Measurements from ENCODE around the gene VENTX.

Gene VENTX

GRCh38 chr10:133246236-133246626 is 8.6 kb downstream of the VENTX start:
- no peak overlapping the region for H3K4me3 ChIP-seq (ENCODE audit: low read depth in 1 of 5, low read length in 5 of 5)
- no peak overlapping the region for H3K27ac ChIP-seq (ENCODE audit: low read depth, low read length)
- no peaks in the 10 kb centered on the region for H3K36me3 ChIP-seq (ENCODE audit: control insufficient read depth in 5 of 5, insufficient read depth in 5 of 5, low read length in 5 of 5)
- no peak overlapping the region for H3K9ac ChIP-seq (ENCODE audit: low read length in 5 of 5)
- peaks cover 53 to 70% (median 67%) of the 10 kb centered on the region in 5 donors for H3K27me3 ChIP-seq (ENCODE audit: control insufficient read depth in 5 of 5, insufficient read depth in 4 of 5, low read length in 5 of 5)
- peaks cover 0 to 13% (median 4%) of the 10 kb centered on the region in 5 donors for H3K4me1 ChIP-seq (ENCODE audit: control insufficient read depth in 5 of 5, insufficient read depth in 5 of 5, low read length in 5 of 5)
- no peaks in the 10 kb centered on the region for H3K9me3 ChIP-seq (ENCODE audit: control insufficient read depth in 5 of 5, low read length in 5 of 5)

- H3K4me1 ChIP-seq (ENCODE audit: control insufficient read depth in 5 of 5, insufficient read depth in 5 of 5, low read length in 5 of 5) = peaks cover 0 to 5% (median 0%) of the 10 kb centered on the region in 5 donors
- H3K9ac ChIP-seq (ENCODE audit: low read length in 5 of 5) = no peak overlapping the region
- H3K4me3 ChIP-seq (ENCODE audit: low read depth in 1 of 5, low read length in 5 of 5) = no peak overlapping the region
- H3K27me3 ChIP-seq (ENCODE audit: control insufficient read depth in 5 of 5, insufficient read depth in 4 of 5, low read length in 5 of 5) = peaks cover 41 to 64% (median 59%) of the 10 kb centered on the region in 5 donors
- no peak overlapping the region for H3K27ac ChIP-seq (ENCODE audit: low read depth, low read length)
- no peaks in the 10 kb centered on the region for H3K36me3 ChIP-seq (ENCODE audit: control insufficient read depth in 5 of 5, insufficient read depth in 5 of 5, low read length in 5 of 5)
- no peaks in the 10 kb centered on the region for H3K9me3 ChIP-seq (ENCODE audit: control insufficient read depth in 5 of 5, low read length in 5 of 5)
Measured at GRCh38 chr10:133247681-133248333, 10.2 kb downstream of the VENTX start.

- Histone ChIP-seq H3K27ac (ENCODE audit: low read depth, low read length) (no peak overlapping the region), H3K27me3 (ENCODE audit: control insufficient read depth in 5 of 5, insufficient read depth in 4 of 5, low read length in 5 of 5) (peaks cover 40 to 60% (median 57%) of the 10 kb centered on the region in 5 donors), H3K36me3 (ENCODE audit: control insufficient read depth in 5 of 5, insufficient read depth in 5 of 5, low read length in 5 of 5) (no peaks in the 10 kb centered on the region), H3K9ac (ENCODE audit: low read length in 5 of 5) (no peak overlapping the region), H3K4me3 (ENCODE audit: low read depth in 1 of 5, low read length in 5 of 5) (no peak overlapping the region), H3K9me3 (ENCODE audit: control insufficient read depth in 5 of 5, low read length in 5 of 5) (no peaks in the 10 kb centered on the region), H3K4me1 (ENCODE audit: control insufficient read depth in 5 of 5, insufficient read depth in 5 of 5, low read length in 5 of 5) (peaks cover 0 to 6% (median 0%) of the 10 kb centered on the region in 5 donors)
Measured at GRCh38 chr10:133248334-133248715, 10.7 kb downstream of the VENTX start.

- Histone ChIP-seq H3K27me3 (ENCODE audit: control insufficient read depth in 5 of 5, insufficient read depth in 4 of 5, low read length in 5 of 5) (peaks cover 36 to 54% (median 52%) of the 10 kb centered on the region in 5 donors), H3K9ac (ENCODE audit: low read length in 5 of 5) (no peak overlapping the region), H3K9me3 (ENCODE audit: control insufficient read depth in 5 of 5, low read length in 5 of 5) (no peaks in the 10 kb centered on the region), H3K4me1 (ENCODE audit: control insufficient read depth in 5 of 5, insufficient read depth in 5 of 5, low read length in 5 of 5) (peaks cover 0 to 10% (median 0%) of the 10 kb centered on the region in 5 donors), H3K27ac (ENCODE audit: low read depth, low read length) (no peak overlapping the region), H3K36me3 (ENCODE audit: control insufficient read depth in 5 of 5, insufficient read depth in 5 of 5, low read length in 5 of 5) (no peaks in the 10 kb centered on the region), H3K4me3 (ENCODE audit: low read depth in 1 of 5, low read length in 5 of 5) (no peak overlapping the region)
Measured at GRCh38 chr10:133249094-133249780, 11.6 kb downstream of the VENTX start.

- peaks cover 32 to 51% (median 46%) of the 10 kb centered on the region in 5 donors for H3K27me3 ChIP-seq (ENCODE audit: control insufficient read depth in 5 of 5, insufficient read depth in 4 of 5, low read length in 5 of 5)
Measured at GRCh38 chr10:133249975-133250754, 12.5 kb downstream of the VENTX start.

GRCh38 chr10:133251388-133252222 is 13.9 kb downstream of the VENTX start:
- Histone ChIP-seq H3K9ac (ENCODE audit: low read length in 5 of 5) (no peak overlapping the region), H3K4me3 (ENCODE audit: low read depth in 1 of 5, low read length in 5 of 5) (no peak overlapping the region), H3K9me3 (ENCODE audit: control insufficient read depth in 5 of 5, low read length in 5 of 5) (no peaks in the 10 kb centered on the region), H3K27ac (ENCODE audit: low read depth, low read length) (no peak overlapping the region), H3K36me3 (ENCODE audit: control insufficient read depth in 5 of 5, insufficient read depth in 5 of 5, low read length in 5 of 5) (no peaks in the 10 kb centered on the region), H3K27me3 (ENCODE audit: control insufficient read depth in 5 of 5, insufficient read depth in 4 of 5, low read length in 5 of 5) (peaks cover 25 to 39% (median 39%) of the 10 kb centered on the region in 5 donors), H3K4me1 (ENCODE audit: control insufficient read depth in 5 of 5, insufficient read depth in 5 of 5, low read length in 5 of 5) (peaks cover 0 to 10% (median 0%) of the 10 kb centered on the region in 5 donors)

More at GRCh38 chr10:133249975-133250754, 12.5 kb downstream of the VENTX start:
- no peak overlapping the region for H3K9ac ChIP-seq (ENCODE audit: low read length in 5 of 5)
- no peaks in the 10 kb centered on the region for H3K9me3 ChIP-seq (ENCODE audit: control insufficient read depth in 5 of 5, low read length in 5 of 5)
- H3K4me3 ChIP-seq (ENCODE audit: low read depth in 1 of 5, low read length in 5 of 5) = no peak overlapping the region
- H3K27ac ChIP-seq (ENCODE audit: low read depth, low read length) = no peak overlapping the region
- H3K4me1 ChIP-seq (ENCODE audit: control insufficient read depth in 5 of 5, insufficient read depth in 5 of 5, low read length in 5 of 5) = peaks cover 0 to 10% (median 0%) of the 10 kb centered on the region in 5 donors
- no peaks in the 10 kb centered on the region for H3K36me3 ChIP-seq (ENCODE audit: control insufficient read depth in 5 of 5, insufficient read depth in 5 of 5, low read length in 5 of 5)

- Histone ChIP-seq H3K4me1 (ENCODE audit: control insufficient read depth in 5 of 5, insufficient read depth in 5 of 5, low read length in 5 of 5) (peaks cover 0 to 8% (median 2%) of the 10 kb centered on the region in 5 donors), H3K4me3 (ENCODE audit: low read depth in 1 of 5, low read length in 5 of 5) (no peak overlapping the region), H3K9me3 (ENCODE audit: control insufficient read depth in 5 of 5, low read length in 5 of 5) (no peaks in the 10 kb centered on the region), H3K9ac (ENCODE audit: low read length in 5 of 5) (no peak overlapping the region), H3K27me3 (ENCODE audit: control insufficient read depth in 5 of 5, insufficient read depth in 4 of 5, low read length in 5 of 5) (peaks cover 21 to 38% (median 36%) of the 10 kb centered on the region in 5 donors), H3K36me3 (ENCODE audit: control insufficient read depth in 5 of 5, insufficient read depth in 5 of 5, low read length in 5 of 5) (no peaks in the 10 kb centered on the region), H3K27ac (ENCODE audit: low read depth, low read length) (no peak overlapping the region)
Measured at GRCh38 chr10:133252223-133252552, 14.5 kb downstream of the VENTX start.

GRCh38 chr10:133253361-133253955 is 15.8 kb downstream of the VENTX start:
- Histone ChIP-seq H3K4me3 (ENCODE audit: low read depth in 1 of 5, low read length in 5 of 5) (no peak overlapping the region), H3K27me3 (ENCODE audit: control insufficient read depth in 5 of 5, insufficient read depth in 4 of 5, low read length in 5 of 5) (peaks cover 14 to 26% (median 24%) of the 10 kb centered on the region in 5 donors), H3K27ac (ENCODE audit: low read depth, low read length) (no peak overlapping the region), H3K9me3 (ENCODE audit: control insufficient read depth in 5 of 5, low read length in 5 of 5) (no peaks in the 10 kb centered on the region), H3K4me1 (ENCODE audit: control insufficient read depth in 5 of 5, insufficient read depth in 5 of 5, low read length in 5 of 5) (peaks cover 0 to 20% (median 15%) of the 10 kb centered on the region in 5 donors), H3K36me3 (ENCODE audit: control insufficient read depth in 5 of 5, insufficient read depth in 5 of 5, low read length in 5 of 5) (no peaks in the 10 kb centered on the region), H3K9ac (ENCODE audit: low read length in 5 of 5) (no peak overlapping the region)

GRCh38 chr10:133254421-133255120 is 16.9 kb downstream of the VENTX start:
- Histone ChIP-seq H3K4me1 (ENCODE audit: control insufficient read depth in 5 of 5, insufficient read depth in 5 of 5, low read length in 5 of 5) (peaks cover 2 to 31% (median 26%) of the 10 kb centered on the region in 5 donors), H3K4me3 (ENCODE audit: low read depth in 1 of 5, low read length in 5 of 5) (no peak overlapping the region), H3K27me3 (ENCODE audit: control insufficient read depth in 5 of 5, insufficient read depth in 4 of 5, low read length in 5 of 5) (peaks cover 6 to 17% (median 14%) of the 10 kb centered on the region in 5 donors), H3K27ac (ENCODE audit: low read depth, low read length) (no peak overlapping the region), H3K36me3 (ENCODE audit: control insufficient read depth in 5 of 5, insufficient read depth in 5 of 5, low read length in 5 of 5) (no peaks in the 10 kb centered on the region), H3K9me3 (ENCODE audit: control insufficient read depth in 5 of 5, low read length in 5 of 5) (no peaks in the 10 kb centered on the region), H3K9ac (ENCODE audit: low read length in 5 of 5) (no peak overlapping the region)

Measured in subcutaneous abdominal adipose tissue (tissue), 5 donors.